HepG2 (cell line): Measurements from ENCODE around the gene SAPCD2. TPM values are rescaled to one million over a fixed set of nuclear protein-coding genes. Genes with fewer than 3 reads are reported as not detected.

Source experiments
- BCL6 ChIP-seq: IDR thresholded peaks from 2 replicates; pipeline ENCODE4 v1.6.1; 2016; ENCODE audit warnings: missing genetic modification reagents, missing compliant biosample characterization
- GTF2F1 ChIP-seq: fragments of 150-350 bp; IDR thresholded peaks from 2 replicates; pipeline ENCODE4 v1.6.1; 2014; ENCODE audit warnings: low read length
- HDAC1 ChIP-seq: sonication (generic); formaldehyde crosslinking; IDR thresholded peaks from 2 replicates; pipeline ENCODE4 v1.5.1; 2020; ENCODE audit warnings: mild to moderate bottlenecking, missing genetic modification reagents
- KLF12 ChIP-seq: sonication (generic); formaldehyde crosslinking; IDR thresholded peaks from 2 replicates; pipeline ENCODE4 v1.4.0; 2020; ENCODE audit warnings: missing genetic modification reagents, borderline replicate concordance
- MLLT10 ChIP-seq: sonication (generic); formaldehyde crosslinking; IDR thresholded peaks from 2 replicates; pipeline ENCODE4 v1.4.0; 2020; ENCODE audit warnings: missing genetic modification reagents
- YY1 ChIP-seq: IDR thresholded peaks from 2 replicates; pipeline ENCODE4 v1.6.1; 2011; ENCODE audit warnings: low read length, low read depth, moderate library complexity, mild to moderate bottlenecking; ENCODE audit not compliant: insufficient read depth, insufficient replicate concordance
- ZNF510 ChIP-seq: sonication (generic); formaldehyde crosslinking; IDR thresholded peaks from 2 replicates; pipeline ENCODE4 v1.4.0; 2020; ENCODE audit warnings: low read depth, mild to moderate bottlenecking, missing genetic modification reagents
- ZNF605 ChIP-seq: sonication (generic); formaldehyde crosslinking; IDR thresholded peaks from 2 replicates; pipeline ENCODE4 v1.8.0; 2022; ENCODE audit warnings: mild to moderate bottlenecking, missing genetic modification reagents
- ZNF772 ChIP-seq: sonication (generic); formaldehyde crosslinking; IDR thresholded peaks from 2 replicates; pipeline ENCODE4 v1.5.0; 2020; ENCODE audit warnings: mild to moderate bottlenecking, missing genetic modification reagents
- ZSCAN20 ChIP-seq: sonication (generic); formaldehyde crosslinking; IDR thresholded peaks from 2 replicates; pipeline ENCODE4 v1.4.0; 2020; ENCODE audit warnings: missing genetic modification reagents, mild to moderate bottlenecking, borderline replicate concordance
- polyA plus RNA-seq, 8 experiments: library from polyadenylated mRNA; depleted of rRNA in 3 of 8; stranded (reverse) in 7 of 8; unstranded in 1 of 8; fragments of >200 nt; fragmentation: Illumina TruSeq in 4 of 8; extraction: Trizol in 4 of 8; gene quantifications; 2 replicates each; pipeline versions ENCODE4 v1.2.1 to v1.2.3, GENCODE V29; 2011 to 2016; ENCODE audit warnings: low read depth in 4 of 8, missing spikeins in 1 of 8, mixed read lengths in 1 of 8; ENCODE audit not compliant: insufficient read depth in 1 of 8
- total RNA-seq, 5 experiments: library from RNA; depleted of rRNA; stranded (reverse); fragments of >200 nt; fragmentation: Illumina TruSeq; extraction: Trizol; gene quantifications; 2 replicates each; pipeline ENCODE4 v1.2.3, GENCODE V29; 2016; ENCODE audit warnings: low read depth in 1 of 5
- TF ChIP-seq, protein P1 (sequence below): sonication (generic); formaldehyde crosslinking; IDR thresholded peaks from 2 replicates; pipeline ENCODE4 v1.5.0; 2020; ENCODE audit warnings: mild to moderate bottlenecking, missing genetic modification reagents, borderline replicate concordance
- TF ChIP-seq, protein P2 (sequence below): sonication (generic); formaldehyde crosslinking; IDR thresholded peaks from 2 replicates; pipeline ENCODE4 v1.4.0; 2020; ENCODE audit warnings: missing genetic modification reagents
- TF ChIP-seq, protein P3 (sequence below): sonication (generic); formaldehyde crosslinking; IDR thresholded peaks from 2 replicates; pipeline ENCODE4 v1.8.1; 2023; ENCODE audit warnings: mild to moderate bottlenecking, missing genetic modification reagents
- TF ChIP-seq, protein P4 (sequence below): sonication (generic); formaldehyde crosslinking; IDR thresholded peaks from 2 replicates; pipeline ENCODE4 v1.8.1; 2023; ENCODE audit warnings: missing genetic modification reagents, mild to moderate bottlenecking, borderline replicate concordance
- TF ChIP-seq, protein P5 (sequence below): sonication (generic); formaldehyde crosslinking; IDR thresholded peaks from 2 replicates; pipeline ENCODE4 v1.5.1; 2020; ENCODE audit warnings: missing genetic modification reagents, mild to moderate bottlenecking, borderline replicate concordance

The SAPCD2 gene
- total and polyA plus RNA-seq, 2 of the 13 experiments (the other 11 are each of a cell fraction or from before 2014, with no cell fraction given): 21.9 to 42.8 TPM

DNA sequence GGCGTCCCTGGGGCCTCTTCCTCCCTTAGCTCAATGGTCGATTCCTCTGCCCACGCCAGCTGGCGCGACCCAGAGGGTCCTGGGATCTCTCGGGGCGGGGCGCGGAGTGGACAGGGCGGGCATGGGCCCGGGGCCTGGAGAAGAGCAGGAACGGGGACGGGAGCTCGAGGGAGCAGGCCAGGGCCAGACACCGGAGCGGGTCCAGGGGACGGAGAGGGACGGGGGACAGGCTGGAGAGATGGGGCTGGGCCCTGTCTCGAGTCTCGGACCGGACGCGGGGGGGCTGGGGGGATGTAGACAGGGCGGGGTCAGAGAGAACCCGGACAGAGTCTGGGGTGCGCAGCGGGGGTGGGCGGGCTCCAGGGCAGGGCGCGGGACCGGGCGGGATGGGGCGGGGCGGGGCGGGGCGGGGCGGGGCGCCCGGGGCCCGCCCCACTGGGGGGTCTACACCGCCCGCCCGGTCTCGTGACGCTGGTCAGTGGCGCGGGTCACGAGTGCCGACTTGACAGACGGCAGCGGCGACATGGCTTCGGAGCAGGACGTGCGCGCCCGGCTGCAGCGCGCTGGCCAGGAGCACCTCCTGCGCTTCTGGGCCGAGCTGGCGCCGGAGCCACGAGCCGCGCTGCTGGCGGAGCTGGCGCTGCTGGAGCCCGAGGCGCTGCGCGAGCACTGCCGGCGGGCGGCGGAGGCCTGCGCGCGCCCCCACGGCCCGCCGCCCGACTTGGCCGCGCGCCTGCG lies 6.8 kb upstream of the SAPCD2 start, which contains the start of gene UAP1L1 (continued):
- TF ChIP-seq, protein P1, sequence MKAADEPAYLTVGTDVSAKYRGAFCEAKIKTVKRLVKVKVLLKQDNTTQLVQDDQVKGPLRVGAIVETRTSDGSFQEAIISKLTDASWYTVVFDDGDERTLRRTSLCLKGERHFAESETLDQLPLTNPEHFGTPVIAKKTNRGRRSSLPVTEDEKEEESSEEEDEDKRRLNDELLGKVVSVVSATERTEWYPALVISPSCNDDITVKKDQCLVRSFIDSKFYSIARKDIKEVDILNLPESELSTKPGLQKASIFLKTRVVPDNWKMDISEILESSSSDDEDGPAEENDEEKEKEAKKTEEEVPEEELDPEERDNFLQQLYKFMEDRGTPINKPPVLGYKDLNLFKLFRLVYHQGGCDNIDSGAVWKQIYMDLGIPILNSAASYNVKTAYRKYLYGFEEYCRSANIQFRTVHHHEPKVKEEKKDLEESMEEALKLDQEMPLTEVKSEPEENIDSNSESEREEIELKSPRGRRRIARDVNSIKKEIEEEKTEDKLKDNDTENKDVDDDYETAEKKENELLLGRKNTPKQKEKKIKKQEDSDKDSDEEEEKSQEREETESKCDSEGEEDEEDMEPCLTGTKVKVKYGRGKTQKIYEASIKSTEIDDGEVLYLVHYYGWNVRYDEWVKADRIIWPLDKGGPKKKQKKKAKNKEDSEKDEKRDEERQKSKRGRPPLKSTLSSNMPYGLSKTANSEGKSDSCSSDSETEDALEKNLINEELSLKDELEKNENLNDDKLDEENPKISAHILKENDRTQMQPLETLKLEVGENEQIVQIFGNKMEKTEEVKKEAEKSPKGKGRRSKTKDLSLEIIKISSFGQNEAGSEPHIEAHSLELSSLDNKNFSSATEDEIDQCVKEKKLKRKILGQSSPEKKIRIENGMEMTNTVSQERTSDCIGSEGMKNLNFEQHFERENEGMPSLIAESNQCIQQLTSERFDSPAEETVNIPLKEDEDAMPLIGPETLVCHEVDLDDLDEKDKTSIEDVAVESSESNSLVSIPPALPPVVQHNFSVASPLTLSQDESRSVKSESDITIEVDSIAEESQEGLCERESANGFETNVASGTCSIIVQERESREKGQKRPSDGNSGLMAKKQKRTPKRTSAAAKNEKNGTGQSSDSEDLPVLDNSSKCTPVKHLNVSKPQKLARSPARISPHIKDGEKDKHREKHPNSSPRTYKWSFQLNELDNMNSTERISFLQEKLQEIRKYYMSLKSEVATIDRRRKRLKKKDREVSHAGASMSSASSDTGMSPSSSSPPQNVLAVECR (CRISPR knock-in tag): peak; percentile 49; the same call in 1 of the 2 replicates
- TF ChIP-seq MLLT10: no peak
- TF ChIP-seq, protein P2, sequence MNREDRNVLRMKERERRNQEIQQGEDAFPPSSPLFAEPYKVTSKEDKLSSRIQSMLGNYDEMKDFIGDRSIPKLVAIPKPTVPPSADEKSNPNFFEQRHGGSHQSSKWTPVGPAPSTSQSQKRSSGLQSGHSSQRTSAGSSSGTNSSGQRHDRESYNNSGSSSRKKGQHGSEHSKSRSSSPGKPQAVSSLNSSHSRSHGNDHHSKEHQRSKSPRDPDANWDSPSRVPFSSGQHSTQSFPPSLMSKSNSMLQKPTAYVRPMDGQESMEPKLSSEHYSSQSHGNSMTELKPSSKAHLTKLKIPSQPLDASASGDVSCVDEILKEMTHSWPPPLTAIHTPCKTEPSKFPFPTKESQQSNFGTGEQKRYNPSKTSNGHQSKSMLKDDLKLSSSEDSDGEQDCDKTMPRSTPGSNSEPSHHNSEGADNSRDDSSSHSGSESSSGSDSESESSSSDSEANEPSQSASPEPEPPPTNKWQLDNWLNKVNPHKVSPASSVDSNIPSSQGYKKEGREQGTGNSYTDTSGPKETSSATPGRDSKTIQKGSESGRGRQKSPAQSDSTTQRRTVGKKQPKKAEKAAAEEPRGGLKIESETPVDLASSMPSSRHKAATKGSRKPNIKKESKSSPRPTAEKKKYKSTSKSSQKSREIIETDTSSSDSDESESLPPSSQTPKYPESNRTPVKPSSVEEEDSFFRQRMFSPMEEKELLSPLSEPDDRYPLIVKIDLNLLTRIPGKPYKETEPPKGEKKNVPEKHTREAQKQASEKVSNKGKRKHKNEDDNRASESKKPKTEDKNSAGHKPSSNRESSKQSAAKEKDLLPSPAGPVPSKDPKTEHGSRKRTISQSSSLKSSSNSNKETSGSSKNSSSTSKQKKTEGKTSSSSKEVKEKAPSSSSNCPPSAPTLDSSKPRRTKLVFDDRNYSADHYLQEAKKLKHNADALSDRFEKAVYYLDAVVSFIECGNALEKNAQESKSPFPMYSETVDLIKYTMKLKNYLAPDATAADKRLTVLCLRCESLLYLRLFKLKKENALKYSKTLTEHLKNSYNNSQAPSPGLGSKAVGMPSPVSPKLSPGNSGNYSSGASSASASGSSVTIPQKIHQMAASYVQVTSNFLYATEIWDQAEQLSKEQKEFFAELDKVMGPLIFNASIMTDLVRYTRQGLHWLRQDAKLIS (CRISPR knock-in tag): no peak
- TF ChIP-seq YY1: peak; percentile 36
- TF ChIP-seq ZNF605 (CRISPR knock-in tag): peak; percentile 54; the same call in 1 of the 2 replicates
- peak; percentile 21; the same call in 1 of the 2 replicates for TF ChIP-seq ZSCAN20 (CRISPR knock-in tag)
- no peak for TF ChIP-seq ZNF772
- TF ChIP-seq, protein P3, sequence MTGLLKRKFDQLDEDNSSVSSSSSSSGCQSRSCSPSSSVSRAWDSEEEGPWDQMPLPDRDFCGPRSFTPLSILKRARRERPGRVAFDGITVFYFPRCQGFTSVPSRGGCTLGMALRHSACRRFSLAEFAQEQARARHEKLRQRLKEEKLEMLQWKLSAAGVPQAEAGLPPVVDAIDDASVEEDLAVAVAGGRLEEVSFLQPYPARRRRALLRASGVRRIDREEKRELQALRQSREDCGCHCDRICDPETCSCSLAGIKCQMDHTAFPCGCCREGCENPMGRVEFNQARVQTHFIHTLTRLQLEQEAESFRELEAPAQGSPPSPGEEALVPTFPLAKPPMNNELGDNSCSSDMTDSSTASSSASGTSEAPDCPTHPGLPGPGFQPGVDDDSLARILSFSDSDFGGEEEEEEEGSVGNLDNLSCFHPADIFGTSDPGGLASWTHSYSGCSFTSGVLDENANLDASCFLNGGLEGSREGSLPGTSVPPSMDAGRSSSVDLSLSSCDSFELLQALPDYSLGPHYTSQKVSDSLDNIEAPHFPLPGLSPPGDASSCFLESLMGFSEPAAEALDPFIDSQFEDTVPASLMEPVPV (CRISPR knock-in tag): no peak
- no peak for TF ChIP-seq BCL6 (CRISPR knock-in tag)
- no peak for TF ChIP-seq KLF12 (CRISPR knock-in tag)
- no peak for TF ChIP-seq ZNF510 (CRISPR knock-in tag)
- TF ChIP-seq HDAC1 (CRISPR knock-in tag): peak; percentile 38; the same call in 1 of the 2 replicates
- TF ChIP-seq GTF2F1: no peak
- TF ChIP-seq, protein P4, sequence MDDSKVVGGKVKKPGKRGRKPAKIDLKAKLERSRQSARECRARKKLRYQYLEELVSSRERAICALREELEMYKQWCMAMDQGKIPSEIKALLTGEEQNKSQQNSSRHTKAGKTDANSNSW (CRISPR knock-in tag): no peak
- TF ChIP-seq, protein P5, sequence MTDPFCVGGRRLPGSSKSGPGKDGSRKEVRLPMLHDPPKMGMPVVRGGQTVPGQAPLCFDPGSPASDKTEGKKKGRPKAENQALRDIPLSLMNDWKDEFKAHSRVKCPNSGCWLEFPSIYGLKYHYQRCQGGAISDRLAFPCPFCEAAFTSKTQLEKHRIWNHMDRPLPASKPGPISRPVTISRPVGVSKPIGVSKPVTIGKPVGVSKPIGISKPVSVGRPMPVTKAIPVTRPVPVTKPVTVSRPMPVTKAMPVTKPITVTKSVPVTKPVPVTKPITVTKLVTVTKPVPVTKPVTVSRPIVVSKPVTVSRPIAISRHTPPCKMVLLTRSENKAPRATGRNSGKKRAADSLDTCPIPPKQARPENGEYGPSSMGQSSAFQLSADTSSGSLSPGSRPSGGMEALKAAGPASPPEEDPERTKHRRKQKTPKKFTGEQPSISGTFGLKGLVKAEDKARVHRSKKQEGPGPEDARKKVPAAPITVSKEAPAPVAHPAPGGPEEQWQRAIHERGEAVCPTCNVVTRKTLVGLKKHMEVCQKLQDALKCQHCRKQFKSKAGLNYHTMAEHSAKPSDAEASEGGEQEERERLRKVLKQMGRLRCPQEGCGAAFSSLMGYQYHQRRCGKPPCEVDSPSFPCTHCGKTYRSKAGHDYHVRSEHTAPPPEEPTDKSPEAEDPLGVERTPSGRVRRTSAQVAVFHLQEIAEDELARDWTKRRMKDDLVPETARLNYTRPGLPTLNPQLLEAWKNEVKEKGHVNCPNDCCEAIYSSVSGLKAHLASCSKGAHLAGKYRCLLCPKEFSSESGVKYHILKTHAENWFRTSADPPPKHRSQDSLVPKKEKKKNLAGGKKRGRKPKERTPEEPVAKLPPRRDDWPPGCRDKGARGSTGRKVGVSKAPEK (CRISPR knock-in tag): no peak
